Keratinocyte (primary cell): ENCODE data around the gene VAX1. TPM values are rescaled to one million over a fixed set of nuclear protein-coding genes. Genes with fewer than 3 reads are reported as not detected.
A peak's percentile ranks its signal among the peaks of the same experiment; 100 is the strongest.

Experiments used
- DNase-seq: peaks from one replicate; pipeline ENCODE4 v3.0.0-alpha.2; 2011; ENCODE audit warnings: low read depth, missing footprints, low spot score
- FAIRE-seq: peaks from 2 replicates; lab custom pipeline; 2011; peaks lifted over from hg19 to GRCh38; lab: Jason Lieb, UNC
- H2AFZ ChIP-seq: 2 replicates; pipeline ENCODE4 v1.6.0; 2012; ENCODE audit warnings: low read length, control low read depth, inconsistent platforms; ENCODE audit not compliant: control insufficient read depth
- H3K27ac ChIP-seq: 2 replicates; pipeline ENCODE4 v1.5.1; 2011; ENCODE audit warnings: low read length; ENCODE audit not compliant: control insufficient read depth, insufficient read depth
- H3K27me3 ChIP-seq: 3 replicates; pipeline ENCODE4 v1.6.0; 2011; ENCODE audit warnings: low read length; ENCODE audit not compliant: control insufficient read depth, insufficient read depth; ENCODE audit errors: extremely low read depth
- H3K36me3 ChIP-seq, 2 experiments: 2 replicates in 1 of 2; 3 replicates in 1 of 2; pipeline ENCODE4 v1.5.1; 2011; ENCODE audit warnings: low read length in 2 of 2, mild to moderate bottlenecking in 1 of 2; ENCODE audit not compliant: control insufficient read depth in 2 of 2, insufficient read depth in 2 of 2; ENCODE audit errors: extremely low read depth in 1 of 2
- H3K4me1 ChIP-seq: 3 replicates; pipeline ENCODE4 v1.5.1; 2011; ENCODE audit warnings: low read length; ENCODE audit not compliant: control insufficient read depth, insufficient read depth; ENCODE audit errors: extremely low read depth
- H3K4me2 ChIP-seq: 3 replicates; pipeline ENCODE4 v1.6.0; 2011; ENCODE audit warnings: low read depth, low read length; ENCODE audit not compliant: control insufficient read depth, insufficient read depth; ENCODE audit errors: extremely low read depth
- H3K4me3 ChIP-seq, 3 experiments: fragments of 200-600 bp in 1 of 3; sonication (generic) in 1 of 3; 2 replicates in 2 of 3; 3 replicates in 1 of 3; pipeline ENCODE4 v1.5.1; 2011 to 2016; ENCODE audit warnings: low read length in 3 of 3, mild to moderate bottlenecking in 3 of 3, control low read depth in 2 of 3, inconsistent platforms in 1 of 3, low read depth in 1 of 3, mixed read lengths in 1 of 3, mixed run types in 1 of 3, moderate library complexity in 1 of 3; ENCODE audit not compliant: control insufficient read depth in 2 of 3, insufficient read depth in 2 of 3; ENCODE audit errors: extremely low read depth in 1 of 3
- H3K79me2 ChIP-seq: 2 replicates; pipeline ENCODE4 v1.6.0; 2012; ENCODE audit warnings: low read length; ENCODE audit not compliant: control insufficient read depth, insufficient read depth
- H3K9ac ChIP-seq: 3 replicates; pipeline ENCODE4 v1.6.0; 2011; ENCODE audit warnings: low read length; ENCODE audit not compliant: control insufficient read depth, insufficient read depth; ENCODE audit errors: extremely low read depth
- H3K9me1 ChIP-seq: 3 replicates; pipeline ENCODE4 v1.6.0; 2011; ENCODE audit warnings: low read length; ENCODE audit not compliant: control insufficient read depth, insufficient read depth; ENCODE audit errors: extremely low read depth
- H3K9me3 ChIP-seq: 2 replicates; pipeline ENCODE4 v1.5.1; 2012; ENCODE audit warnings: low read depth, low read length; ENCODE audit not compliant: control insufficient read depth
- H4K20me1 ChIP-seq: 3 replicates; pipeline ENCODE4 v1.6.0; 2011; ENCODE audit warnings: low read length; ENCODE audit not compliant: control insufficient read depth, insufficient read depth; ENCODE audit errors: extremely low read depth
- CTCF ChIP-seq, 3 experiments: IDR thresholded peaks in 1 of 3; conservative IDR thresholded peaks in 1 of 3; optimal IDR thresholded peaks in 1 of 3; 2 replicates in 2 of 3; 3 replicates in 1 of 3; pipeline versions ENCODE3 to v1.5.1; 2011; ENCODE audit warnings: low read length in 3 of 3, mild to moderate bottlenecking in 3 of 3, moderate library complexity in 2 of 3, control low read depth in 1 of 3, inconsistent platforms in 1 of 3; ENCODE audit not compliant: insufficient read depth in 2 of 3; ENCODE audit errors: extremely low read depth in 1 of 3
- EZH2 ChIP-seq: IDR thresholded peaks from one replicate; pipeline ENCODE4 v1.6.1; 2012; ENCODE audit warnings: inconsistent platforms, mild to moderate bottlenecking, low read length, moderate library complexity
- dilution Hi-C: fragments of 300-500 bp; cut with MboI; formaldehyde crosslinking; loops from one replicate; pipeline ENCODE4 v1.7.0; 2020; ENCODE audit warnings: low sequenced_read_pairs; ENCODE audit not compliant: extremely low pct_ligation_motif_present
- polyA plus RNA-seq, 5 experiments: library from polyadenylated mRNA; depleted of rRNA in 3 of 5; stranded (reverse) in 3 of 5; stranded (forward) in 1 of 5; unstranded in 1 of 5; fragments of >200 nt; gene quantifications; 1 replicate in 1 of 5; 2 replicates in 3 of 5; 3 replicates in 1 of 5; pipeline versions ENCODE4 v1.2.1 to v1.2.3, GENCODE V29; 2011 to 2012; ENCODE audit warnings: missing spikeins in 2 of 5, low read depth in 1 of 5, low replicate concordance in 1 of 5

The VAX1 gene
- polyA plus RNA-seq, 1 donor (not counting 4 experiments of a cell fraction or from before 2014, with no cell fraction given), result not detected

GRCh38 chr10:117140525-117140902 lies 2.4 kb upstream of the VAX1 start:
- no peak overlapping the region for H3K27ac ChIP-seq
- DNase-seq (no peak), FAIRE-seq (no peak)
- H3K4me1 ChIP-seq, result no peaks in the 10 kb centered on the region
- H3K9me1 ChIP-seq, result no peaks in the 10 kb centered on the region
- TF ChIP-seq CTCF (optimal IDR thresholded peaks at IDR 0.05 in 1 of 3, IDR thresholded peaks at IDR 0.05 in 1 of 3, conservative IDR thresholded peaks at IDR 0.05 in 1 of 3; ENCODE audit: extremely low read depth in 1 of 3, insufficient read depth in 2 of 3, low read length in 3 of 3), result no peak
- dilution Hi-C loops, result no loop called here
- H3K4me3 ChIP-seq, result no peak overlapping the region
- no peaks in the 10 kb centered on the region for H3K36me3 ChIP-seq
- no peaks in the 10 kb centered on the region for H3K9me3 ChIP-seq
- no peaks in the 10 kb centered on the region for H3K79me2 ChIP-seq
- H4K20me1 ChIP-seq, result no peaks in the 10 kb centered on the region
- H2AFZ ChIP-seq, result no peak overlapping the region
- peaks cover 93% of the 10 kb centered on the region for H3K27me3 ChIP-seq
- no peak overlapping the region for H3K4me2 ChIP-seq
- no peak overlapping the region for H3K9ac ChIP-seq

- Histone ChIP-seq H3K27ac (no peak overlapping the region), H3K4me1 (no peaks in the 10 kb centered on the region), H3K4me2 (no peak overlapping the region), H3K27me3 (peaks cover 92% of the 10 kb centered on the region), H3K36me3 (no peaks in the 10 kb centered on the region), H3K79me2 (no peaks in the 10 kb centered on the region), H2AFZ (no peak overlapping the region), H3K9me3 (no peaks in the 10 kb centered on the region), H3K9me1 (no peaks in the 10 kb centered on the region), H3K4me3 (no peak overlapping the region), H3K9ac (no peak overlapping the region), H4K20me1 (no peaks in the 10 kb centered on the region)
- TF ChIP-seq EZH2, result peak; percentile 100
- TF ChIP-seq CTCF (optimal IDR thresholded peaks at IDR 0.05 in 1 of 3, IDR thresholded peaks at IDR 0.05 in 1 of 3, conservative IDR thresholded peaks at IDR 0.05 in 1 of 3; ENCODE audit: extremely low read depth in 1 of 3, insufficient read depth in 2 of 3, low read length in 3 of 3), result no peak
- DNase-seq (no peak), FAIRE-seq (no peak)
- dilution Hi-C loops, result no loop called here
These were observed 1.8 kb upstream of the VAX1 start for GRCh38 chr10:117139581-117140524.
